GM21381 (cell line): Measurements from ENCODE around the gene ALDH9A1.

Experiments used
- ATAC-seq: cut with Tn5 transposase; IDR thresholded peaks from one replicate; pipeline ENCODE4 v1.9.1; 2021; ENCODE audit warnings: mild to moderate bottlenecking, moderate library complexity; ENCODE audit not compliant: unreplicated experiment

ALDH9A1 gene

DNA sequence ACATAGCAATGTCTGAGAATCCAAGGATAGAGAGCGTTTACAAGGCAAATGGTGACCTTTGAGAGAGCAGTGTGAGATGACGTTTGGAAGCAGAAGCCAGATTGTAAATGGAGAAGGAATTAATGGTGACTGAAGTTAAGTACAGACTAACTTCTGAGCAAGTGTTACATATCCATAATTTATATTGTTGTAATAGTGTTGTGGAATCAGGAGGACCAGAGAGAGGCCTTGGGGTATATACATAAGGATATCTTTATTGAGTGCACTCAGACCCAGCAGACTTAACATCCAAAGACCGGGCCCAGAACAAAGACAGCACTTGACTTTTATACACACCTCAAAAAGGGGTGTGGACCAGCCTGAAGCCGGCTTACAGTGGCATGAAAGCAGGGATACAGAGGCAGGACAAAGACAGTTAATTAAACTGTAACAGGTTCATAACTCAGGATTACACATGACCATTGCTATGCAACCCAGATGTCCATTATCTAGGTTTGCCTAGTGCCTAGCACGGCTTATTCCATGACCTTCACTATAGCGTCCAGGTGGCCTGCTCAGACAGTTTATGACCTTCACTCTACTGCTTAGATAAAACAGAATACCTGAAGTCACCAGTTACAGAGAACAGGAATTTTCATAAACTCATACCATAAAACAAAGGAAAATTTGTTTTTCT is 70.1 kb downstream of the ALDH9A1 start:
- ATAC-seq: no peak

DNA sequence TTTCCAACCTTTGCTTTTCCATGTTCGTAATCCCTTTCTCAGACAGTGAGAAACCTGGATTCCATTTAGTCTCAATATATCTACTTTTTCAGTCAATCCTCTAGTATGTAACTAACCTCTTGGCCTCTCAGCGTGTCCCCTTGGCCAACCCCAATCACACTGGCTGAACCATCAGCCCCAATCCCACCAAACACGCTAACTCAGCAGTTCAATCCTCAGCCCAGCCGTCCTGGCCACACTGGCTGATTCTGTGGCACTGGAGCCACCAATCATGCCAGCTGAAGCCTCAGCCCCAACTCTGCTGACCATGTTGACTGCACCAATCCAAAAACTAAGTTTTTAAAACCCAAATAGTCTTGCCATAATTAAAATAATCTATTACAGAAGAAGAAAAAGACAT is 73.9 kb downstream of the ALDH9A1 start:
- no peak for ATAC-seq

DNA sequence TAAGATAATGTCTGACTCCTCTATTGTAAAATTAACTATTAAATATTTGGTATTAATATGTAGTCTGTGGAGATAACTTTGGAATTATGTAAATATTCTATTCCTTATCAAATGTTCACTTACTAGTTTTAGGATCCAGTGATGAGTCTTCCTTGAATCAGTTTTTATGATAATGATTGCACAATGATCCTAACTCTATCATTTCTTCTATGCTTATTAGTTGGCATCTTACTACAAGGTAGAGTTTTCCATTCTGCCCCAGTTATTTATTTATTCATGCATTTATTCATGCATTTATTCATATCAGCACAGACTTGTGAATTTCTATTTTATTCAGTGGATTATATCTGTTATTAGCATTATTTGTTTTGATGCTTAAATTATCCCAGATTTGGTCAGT is 74.7 kb downstream of the ALDH9A1 start:
- ATAC-seq: no peak

DNA sequence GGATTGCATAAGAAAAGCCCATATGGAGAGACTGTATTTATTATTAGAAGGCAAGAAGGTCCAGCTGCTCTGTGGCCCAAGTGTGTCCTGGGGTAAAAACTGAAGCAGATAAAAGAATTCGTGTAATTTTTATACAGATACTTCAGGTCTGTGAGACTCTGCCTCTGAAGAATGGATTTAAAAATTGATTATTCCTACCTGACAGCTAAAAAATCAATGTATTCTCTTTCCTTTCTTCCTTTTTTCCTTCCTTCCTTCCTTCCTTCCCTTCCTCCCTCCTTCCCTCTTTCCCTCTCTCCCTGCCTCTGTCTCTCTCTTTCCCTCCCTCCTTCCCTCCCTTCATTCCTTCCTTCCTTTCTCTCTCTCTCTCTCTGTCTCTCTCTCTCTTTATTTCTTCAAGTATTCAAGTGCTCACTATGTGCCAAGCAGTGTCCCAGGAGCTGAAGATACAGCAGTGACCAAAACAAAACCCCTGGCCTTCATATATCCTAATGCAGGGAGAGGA is 78.7 kb downstream of the ALDH9A1 start:
- ATAC-seq: no peak

DNA sequence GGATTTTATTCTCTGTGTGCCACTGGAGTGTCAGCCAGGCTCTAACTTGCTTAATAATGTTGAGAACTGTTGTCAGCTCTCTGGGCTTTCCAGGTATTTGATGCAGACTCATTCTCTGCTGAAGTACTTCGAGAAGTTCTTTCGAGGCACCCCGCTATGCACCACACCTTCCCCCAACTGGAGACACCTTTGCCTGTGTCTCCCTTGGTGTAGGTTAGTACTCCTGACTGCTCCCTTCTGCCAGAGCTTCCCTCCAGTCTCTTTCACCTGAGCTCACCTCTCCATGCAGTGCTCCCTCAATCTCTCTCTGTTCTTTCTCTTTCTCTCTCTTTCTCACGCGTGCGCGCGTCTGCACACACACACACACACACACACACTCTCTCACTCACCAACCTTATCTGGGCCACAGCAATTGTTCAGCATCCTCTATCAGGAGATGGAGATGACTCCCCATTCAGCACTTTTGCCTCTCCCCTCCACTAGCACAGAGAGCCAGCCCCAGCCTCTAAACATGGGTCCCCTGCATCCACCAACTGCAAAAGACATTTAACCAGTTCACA is 81.3 kb downstream of the ALDH9A1 start:
- no peak for ATAC-seq

DNA sequence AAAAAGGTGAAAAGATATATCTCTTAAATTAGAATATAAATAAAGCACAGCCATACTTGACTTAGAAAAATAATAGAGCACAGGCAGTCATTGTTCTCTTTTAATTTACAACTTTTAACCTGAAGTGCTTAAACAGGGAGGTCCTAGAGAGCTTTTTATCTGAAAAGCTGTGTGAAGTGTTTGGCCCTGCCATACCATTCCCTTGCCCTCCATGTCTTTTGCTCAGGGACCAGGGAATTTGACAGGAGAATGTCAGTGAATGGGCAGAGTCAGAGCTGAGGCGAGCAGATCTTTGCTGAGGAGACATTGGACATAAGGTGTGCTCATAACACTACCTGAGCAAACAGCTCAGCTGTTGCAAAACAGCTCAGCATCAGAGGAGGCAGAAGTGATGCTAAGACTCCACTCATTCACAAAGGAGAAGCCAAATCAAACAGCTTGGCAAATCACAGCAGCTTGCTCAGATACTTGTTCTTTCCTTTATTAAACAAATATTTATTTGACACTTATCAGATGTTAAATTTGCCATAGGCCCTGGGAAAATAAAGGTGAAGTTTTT is 82.2 kb downstream of the ALDH9A1 start:
- ATAC-seq: no peak
